SK-N-SH (cell line): Measurements from ENCODE around the gene PSMC2. TPM values are rescaled to one million over a fixed set of nuclear protein-coding genes. Genes with fewer than 3 reads are reported as not detected.
A peak's percentile ranks its signal among the peaks of the same experiment; 100 is the strongest.

Source experiments
- CTCF ChIA-PET: fragments of 300-600, 350-600 bp; formaldehyde crosslinking; extraction: SDS; loops from one replicate; lab custom pipeline; 2021; lab: Yijun Ruan, JAX
- POLR2A ChIA-PET: fragments of 350-600 bp; sonication (Branson Sonifier 250); formaldehyde crosslinking; extraction: SDS; loops from one replicate; lab custom pipeline; 2020; ENCODE audit warnings: antibody characterized with exemption, inconsistent platforms; lab: Yijun Ruan, JAX
- DNase-seq: peaks from one replicate; pipeline ENCODE4 v3.0.0; 2012
- H2AFZ ChIP-seq: fragments of 200-600 bp; sonication (generic); 2 replicates; pipeline ENCODE4 v1.8.1; 2016; ENCODE audit warnings: antibody characterized with exemption, mild to moderate bottlenecking, low read depth
- H3F3A ChIP-seq: fragments of 200-600 bp; sonication (generic); replicated peaks from 2 replicates; pipeline ENCODE3; 2016; ENCODE audit warnings: antibody characterized with exemption, mild to moderate bottlenecking; ENCODE audit not compliant: insufficient read depth
- H3K27ac ChIP-seq, 2 experiments: fragments of 200-500 bp in 1 of 2; fragments of 200-600 bp in 1 of 2; sonication (Bioruptor generic) in 1 of 2; sonication (generic), shearing (Covaris generic) in 1 of 2; 2 replicates each; pipeline versions ENCODE4 v1.5.1 to v1.6.1; 2014 to 2016; ENCODE audit warnings: low read depth in 2 of 2, inconsistent platforms in 1 of 2, low read length in 1 of 2, mild to moderate bottlenecking in 1 of 2, mixed read lengths in 1 of 2
- H3K27me3 ChIP-seq: fragments of 200-600 bp; sonication (generic), shearing (Covaris generic); 2 replicates; pipeline ENCODE4 v1.6.1; 2016; ENCODE audit warnings: mixed run types; ENCODE audit not compliant: insufficient read depth
- H3K36me3 ChIP-seq, 2 experiments: fragments of 200-500 bp in 1 of 2; fragments of 200-600 bp in 1 of 2; sonication (Bioruptor generic) in 1 of 2; sonication (generic) in 1 of 2; replicated peaks in 1 of 2; 2 replicates each; pipeline versions ENCODE3 to v1.5.1; 2014 to 2016; ENCODE audit warnings: low read length in 1 of 2, mild to moderate bottlenecking in 1 of 2; ENCODE audit not compliant: insufficient read depth in 2 of 2, control insufficient read depth in 1 of 2
- H3K4me1 ChIP-seq, 2 experiments: fragments of 200-500 bp in 1 of 2; fragments of 200-600 bp in 1 of 2; sonication (Bioruptor generic) in 1 of 2; sonication (generic), shearing (Covaris generic) in 1 of 2; 2 replicates each; pipeline versions ENCODE4 v1.5.1 to v1.6.1; 2014 to 2016; ENCODE audit warnings: low read depth in 1 of 2, low read length in 1 of 2, mixed run types in 1 of 2; ENCODE audit not compliant: insufficient read depth in 2 of 2, control insufficient read depth in 1 of 2
- H3K4me2 ChIP-seq: fragments of 200-600 bp; sonication (generic), shearing (Covaris generic); 2 replicates; pipeline ENCODE4 v1.6.1; 2017; ENCODE audit warnings: mixed run types
- H3K4me3 ChIP-seq, 2 experiments: fragments of 200-500 bp in 1 of 2; fragments of 200-600 bp in 1 of 2; sonication (Bioruptor generic) in 1 of 2; sonication (generic), shearing (Covaris generic) in 1 of 2; 2 replicates each; pipeline versions ENCODE4 v1.5.1 to v1.8.1; 2014 to 2016; ENCODE audit warnings: low read depth in 2 of 2, inconsistent platforms in 1 of 2, low read length in 1 of 2, mild to moderate bottlenecking in 1 of 2, mixed read lengths in 1 of 2, moderate library complexity in 1 of 2
- H3K79me2 ChIP-seq: fragments of 200-600 bp; sonication (generic); 2 replicates; pipeline ENCODE4 v1.8.1; 2017; ENCODE audit warnings: mild to moderate bottlenecking; ENCODE audit not compliant: insufficient read depth
- H3K9ac ChIP-seq: fragments of 200-600 bp; sonication (generic); 2 replicates; pipeline ENCODE4 v1.6.1; 2017; ENCODE audit warnings: mixed run types
- H3K9me2 ChIP-seq: fragments of 200-600 bp; sonication (generic); 2 replicates; pipeline ENCODE4 v1.6.1; 2017; ENCODE audit warnings: mixed run types
- H3K9me3 ChIP-seq: fragments of 200-600 bp; sonication (generic); 2 replicates; pipeline ENCODE4 v1.6.1; 2017; ENCODE audit warnings: mixed run types, mild to moderate bottlenecking, moderate library complexity
- H4K20me1 ChIP-seq: fragments of 200-600 bp; sonication (generic); 2 replicates; pipeline ENCODE4 v1.6.1; 2017; ENCODE audit warnings: mild to moderate bottlenecking, mixed run types; ENCODE audit not compliant: insufficient read depth
- CTCF ChIP-seq: fragments of 200-600 bp; sonication (generic); IDR thresholded peaks from 2 replicates; pipeline ENCODE4 v1.6.1; 2017; ENCODE audit warnings: antibody characterized with exemption, mild to moderate bottlenecking, moderate library complexity
- ELF1 ChIP-seq: IDR thresholded peaks from 2 replicates; pipeline ENCODE4 v1.4.0; 2012
- EP300 ChIP-seq, 2 experiments: IDR thresholded peaks; 2 replicates each; pipeline versions ENCODE4 v1.4.0 to v1.6.1; 2012; ENCODE audit warnings: borderline replicate concordance in 1 of 2, low read depth in 1 of 2, low read length in 1 of 2
- FOSL2 ChIP-seq: IDR thresholded peaks from 2 replicates; pipeline ENCODE4 v1.4.0; 2012; ENCODE audit warnings: low read depth, mild to moderate bottlenecking, moderate library complexity, borderline replicate concordance
- FOXM1 ChIP-seq: IDR thresholded peaks from 2 replicates; pipeline ENCODE4 v1.4.0; 2012; ENCODE audit warnings: low read depth, mild to moderate bottlenecking
- GABPA ChIP-seq: IDR thresholded peaks from 2 replicates; pipeline ENCODE4 v1.4.0; 2012; ENCODE audit warnings: low read depth, mild to moderate bottlenecking
- GATA2 ChIP-seq: sonication (generic); formaldehyde crosslinking; IDR thresholded peaks from 2 replicates; pipeline ENCODE4 v1.5.0; 2020; ENCODE audit warnings: mild to moderate bottlenecking, missing genetic modification reagents
- IRF3 ChIP-seq: fragments of 150-350 bp; IDR thresholded peaks from 2 replicates; pipeline ENCODE4 v1.6.1; 2016; ENCODE audit warnings: mild to moderate bottlenecking, low read depth, low read length
- JUND ChIP-seq: IDR thresholded peaks from 2 replicates; pipeline ENCODE4 v1.4.0; 2012
- MEF2A ChIP-seq: IDR thresholded peaks from 2 replicates; pipeline ENCODE4 v1.4.0; 2012; ENCODE audit warnings: low read depth, borderline replicate concordance
- MXI1 ChIP-seq: IDR thresholded peaks from 2 replicates; pipeline ENCODE4 v1.6.1; 2012; ENCODE audit warnings: mild to moderate bottlenecking, low read depth, low read length, improper control_type of control experiment
- NFIC ChIP-seq: IDR thresholded peaks from 2 replicates; pipeline ENCODE4 v1.4.0; 2012; ENCODE audit warnings: borderline replicate concordance
- PBX3 ChIP-seq: IDR thresholded peaks from 2 replicates; pipeline ENCODE4; 2012
- RAD21 ChIP-seq: IDR thresholded peaks from 2 replicates; pipeline ENCODE4 v1.6.1; 2012; ENCODE audit warnings: mild to moderate bottlenecking, low read length
- RCOR1 ChIP-seq: fragments of 150-350 bp; IDR thresholded peaks from 2 replicates; pipeline ENCODE4 v1.6.1; 2017; ENCODE audit warnings: antibody characterized with exemption, low read length
- REST ChIP-seq: IDR thresholded peaks from 2 replicates; pipeline ENCODE4 v1.6.1; 2012; ENCODE audit warnings: mild to moderate bottlenecking, low read depth, low read length, moderate library complexity
- RFX5 ChIP-seq: IDR thresholded peaks from 2 replicates; pipeline ENCODE4 v1.6.1; 2012; ENCODE audit warnings: mild to moderate bottlenecking, improper control_type of control experiment, low read length
- TEAD4 ChIP-seq: IDR thresholded peaks from 2 replicates; pipeline ENCODE4 v1.4.0; 2012; ENCODE audit warnings: mild to moderate bottlenecking, borderline replicate concordance; ENCODE audit not compliant: insufficient read depth
- USF1 ChIP-seq: IDR thresholded peaks from 2 replicates; pipeline ENCODE4 v1.4.0; 2012; ENCODE audit warnings: low read depth, borderline replicate concordance
- YY1 ChIP-seq: IDR thresholded peaks from 2 replicates; pipeline ENCODE4 v1.4.0; 2012; ENCODE audit warnings: low read depth, mild to moderate bottlenecking
- ZBTB33 ChIP-seq: IDR thresholded peaks from 2 replicates; pipeline ENCODE4 v1.4.0; 2012; ENCODE audit warnings: low read depth, borderline replicate concordance
- WGBS: methylation state at CpG from one replicate; pipeline ENCODE4 v1.1.6; 2017; ENCODE audit warnings: low lambda C conversion rate; 5-methylcytosine and 5-hydroxymethylcytosine counted together
- polyA plus RNA-seq, 3 experiments: library from polyadenylated mRNA; depleted of rRNA; stranded (reverse); fragments of >200 nt; gene quantifications; 2 replicates each; pipeline ENCODE4 v1.2.3, GENCODE V29; 2012

Gene PSMC2
- 231 and 283 TPM in 2 replicates for polyA plus RNA-seq (2012; rRNA removed)
- 277 and 372 TPM in 2 replicates for polyA plus RNA-seq (2012; cell fraction: cytosol; rRNA removed)
- polyA plus RNA-seq (2012; cell fraction: nucleus; rRNA removed), result 123 and 270 TPM in 2 replicates

GRCh38 chr7:103347507-103348267, at the start of gene PSMC2:
TSS of gene PSMC2 (plus strand) at chr7:103347643. CDS start at chr7:103347712, 69 bp downstream.
- H3K9me3 ChIP-seq, result no peaks in the 10 kb centered on the region
- POLR2A ChIA-PET, result interaction anchor here (0.6 to 0.8 kb wide), 2 partner anchors 26 to 40 kb away, joined by 3 read pairs; no protein-coding TSS in a partner anchor
- peak within 1 kb of the TSS; percentile 72 to 82 for H3K4me3 ChIP-seq
- H3K9ac ChIP-seq, result peak within 1 kb of the TSS; percentile 92
- H3K4me2 ChIP-seq, result peak within 1 kb of the TSS; percentile 86
- peaks cover 84% of the 10 kb centered on the region for H3K79me2 ChIP-seq
- H2AFZ ChIP-seq, result peak within 1 kb of the TSS; percentile 92
- H3K27ac ChIP-seq, result peak within 1 kb of the TSS; percentile 87 to 89
- no peaks in the 10 kb centered on the region for H3K9me2 ChIP-seq
- peak; percentile 82 for DNase-seq
- peaks cover 4 to 16% of the 10 kb centered on the region in 2 experiments for H3K36me3 ChIP-seq
- peaks cover 7 to 23% of the 10 kb centered on the region in 2 experiments; a peak in 2 of 4 replicates for H3K4me1 ChIP-seq
- H4K20me1 ChIP-seq, result peaks cover 37% of the 10 kb centered on the region
- 1% methylated on average over 24 of the region's 25 CpGs for WGBS
- H3F3A ChIP-seq, result peaks cover 5% of the 10 kb centered on the region
- CTCF ChIA-PET, result interaction anchor here (0.5 to 4.4 kb wide), 7 partner anchors 10 to 1352 kb away, joined by 3 to 17 read pairs (median 3); no protein-coding TSS in a partner anchor
- H3K27me3 ChIP-seq, result no peaks in the 10 kb centered on the region
- TF ChIP-seq YY1 (peak; percentile 81; the same call in 1 of the 2 replicates), FOXM1 (no peak), MXI1 (peak; percentile 89), REST (peak; percentile 73; the same call in 1 of the 2 replicates), IRF3 (peak; percentile 13; the same call in 1 of the 2 replicates), JUND (peak; percentile 6; the same call in 1 of the 2 replicates), GABPA (peak; percentile 99), EP300 (IDR thresholded peaks at IDR 0.05; ENCODE audit: borderline replicate concordance in 1 of 2, low read depth in 1 of 2, low read length in 1 of 2) (peak in 1 of 2 experiments; percentile 25; a peak in 1 of 4 replicates), ZBTB33 (no peak), PBX3 (0 out of 2 replicates have a peak, but pooled peaks have one; percentile 3), GATA2 (CRISPR knock-in tag) (no peak), ELF1 (peak; percentile 88), RCOR1 (peak; percentile 70), USF1 (peak; percentile 80), TEAD4 (no peak), RFX5 (peak; percentile 63; the same call in 1 of the 2 replicates), MEF2A (no peak), FOSL2 (no peak; the same call in 1 of the 2 replicates), CTCF (no peak), NFIC (peak; percentile 14; the same call in 1 of the 2 replicates), RAD21 (no peak)
